MM.1S (cell line): ENCODE measurements around the gene C1D.

Source experiments
- EZH2 ChIP-seq: fragments of 300-600 bp; sonication (generic); optimal IDR thresholded peaks from 2 replicates; pipeline ENCODE3; 2017; ENCODE audit warnings: low read depth, mild to moderate bottlenecking, antibody characterized with exemption, low read length, mixed read lengths
- EZH2phosphoT487 ChIP-seq: fragments of 300-600 bp; sonication (generic); IDR thresholded peaks from 2 replicates; pipeline ENCODE4 v1.6.1; 2018; ENCODE audit warnings: antibody characterized with exemption, low read length

DNA sequence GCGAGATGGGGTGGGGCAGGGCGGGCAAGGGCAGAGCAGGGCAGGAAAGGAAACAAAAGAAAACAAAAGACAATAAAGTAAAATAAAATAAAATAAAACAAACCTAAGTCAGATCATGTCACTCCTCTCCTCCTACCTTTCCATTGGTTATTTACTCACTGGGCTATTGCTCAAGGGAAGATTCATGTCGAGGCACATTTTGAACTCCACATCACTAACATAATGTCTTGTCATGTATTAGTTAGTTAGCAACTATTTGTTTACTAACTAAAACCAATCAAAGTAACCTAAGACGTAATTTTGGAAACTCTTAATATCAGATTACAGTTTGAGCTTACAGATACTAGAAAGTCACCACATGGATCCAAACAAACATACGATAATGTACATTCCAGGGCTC lies 2.2 kb downstream of the C1D start:
- TF ChIP-seq EZH2 (no peak), EZH2phosphoT487 (no peak)
